Astrocyte (in vitro differentiated cells and primary cell): ENCODE data around the gene RAPSN. TPM values are rescaled to one million over a fixed set of nuclear protein-coding genes. Genes with fewer than 3 reads are reported as not detected.

Experiments
- DNase-seq: peaks from one replicate; pipeline ENCODE4 v3.0.0-alpha.2; 2010; ENCODE audit warnings: low read depth
- FAIRE-seq: peaks from 2 replicates; lab custom pipeline; 2011; peaks lifted over from hg19 to GRCh38; lab: Jason Lieb, UNC
- H2AFZ ChIP-seq: 2 replicates; pipeline ENCODE4 v1.6.0; 2012; ENCODE audit warnings: low read depth, low read length, inconsistent platforms
- H3K27ac ChIP-seq: 2 replicates; pipeline ENCODE4 v1.5.1; 2011; ENCODE audit warnings: low read depth, low read length, inconsistent platforms
- H3K27me3 ChIP-seq: 2 replicates; pipeline ENCODE4 v1.6.0; 2011; ENCODE audit warnings: low read length, inconsistent platforms; ENCODE audit not compliant: insufficient read depth
- H3K36me3 ChIP-seq: 2 replicates; pipeline ENCODE4 v1.5.1; 2011; ENCODE audit warnings: low read length, inconsistent platforms; ENCODE audit not compliant: insufficient read depth
- H3K4me1 ChIP-seq: 2 replicates; pipeline ENCODE4 v1.5.1; 2011; ENCODE audit warnings: low read length, inconsistent platforms; ENCODE audit not compliant: insufficient read depth
- H3K4me2 ChIP-seq: 2 replicates; pipeline ENCODE4 v1.6.0; 2012; ENCODE audit warnings: low read length, inconsistent platforms
- H3K4me3 ChIP-seq: 2 replicates; pipeline ENCODE4 v1.5.1; 2011; ENCODE audit warnings: low read depth, mild to moderate bottlenecking, low read length, inconsistent platforms; ENCODE audit not compliant: insufficient read depth
- H3K79me2 ChIP-seq: 2 replicates; pipeline ENCODE4 v1.6.0; 2012; ENCODE audit warnings: mild to moderate bottlenecking, low read length, inconsistent platforms; ENCODE audit not compliant: insufficient read depth
- H3K9ac ChIP-seq: 2 replicates; pipeline ENCODE4 v1.6.0; 2012; ENCODE audit warnings: mild to moderate bottlenecking, low read length, inconsistent platforms
- H3K9me3 ChIP-seq: 2 replicates; pipeline ENCODE4 v1.5.1; 2012; ENCODE audit warnings: low read depth, mild to moderate bottlenecking, low read length, inconsistent platforms; ENCODE audit not compliant: insufficient read depth
- H4K20me1 ChIP-seq: 2 replicates; pipeline ENCODE4 v1.6.0; 2012; ENCODE audit warnings: low read length, inconsistent platforms; ENCODE audit not compliant: insufficient read depth
- H3K27ac Mint-ChIP-seq: one replicate; pipeline ENCODE4 v1.8.0; 2021; ENCODE audit warnings: mild to moderate bottlenecking, mixed read lengths; ENCODE audit not compliant: unreplicated experiment
- H3K27me3 Mint-ChIP-seq: one replicate; pipeline ENCODE4 v1.8.0; 2021; ENCODE audit warnings: low read depth, mixed read lengths; ENCODE audit not compliant: unreplicated experiment
- H3K36me3 Mint-ChIP-seq: one replicate; pipeline ENCODE4 v1.8.0; 2021; ENCODE audit warnings: low read depth, mixed read lengths; ENCODE audit not compliant: unreplicated experiment
- H3K4me1 Mint-ChIP-seq: one replicate; pipeline ENCODE4 v1.8.0; 2021; ENCODE audit warnings: low read depth, mixed read lengths; ENCODE audit not compliant: unreplicated experiment
- H3K4me3 Mint-ChIP-seq: one replicate; pipeline ENCODE4 v1.8.0; 2021; ENCODE audit warnings: mild to moderate bottlenecking, moderate library complexity, mixed read lengths; ENCODE audit not compliant: unreplicated experiment
- H3K9me3 Mint-ChIP-seq: one replicate; pipeline ENCODE4 v1.8.0; 2021; ENCODE audit warnings: mild to moderate bottlenecking, mixed read lengths; ENCODE audit not compliant: unreplicated experiment
- EZH2 ChIP-seq: IDR thresholded peaks from 2 replicates; pipeline ENCODE4 v1.6.1; 2012; ENCODE audit warnings: mild to moderate bottlenecking, low read length, inconsistent platforms; ENCODE audit not compliant: insufficient read depth
- total RNA-seq: library from RNA; stranded (reverse); gene quantifications from 2 replicates; pipeline ENCODE4 v1.2.1, GENCODE V29; 2021
- TF ChIP-seq, protein P1 (sequence below): IDR thresholded peaks from 2 replicates; pipeline ENCODE4 v1.5.1; 2011; ENCODE audit warnings: low read depth, mild to moderate bottlenecking, inconsistent platforms, low read length, moderate library complexity; ENCODE audit not compliant: insufficient read depth

The RAPSN gene
- total RNA-seq, 1 donor from 2014 or later, result 0.86 TPM

- Mint-ChIP-seq H3K27me3 (no peaks in the 10 kb centered on the region), H3K27ac (peak within 1 kb of the TSS; percentile 96), H3K36me3 (no peaks in the 10 kb centered on the region), H3K4me3 (peak within 1 kb of the TSS; percentile 92), H3K9me3 (no peaks in the 10 kb centered on the region), H3K4me1 (peaks cover 12% of the 10 kb centered on the region)
- TF ChIP-seq EZH2, result no peak
- TF ChIP-seq, protein P1, sequence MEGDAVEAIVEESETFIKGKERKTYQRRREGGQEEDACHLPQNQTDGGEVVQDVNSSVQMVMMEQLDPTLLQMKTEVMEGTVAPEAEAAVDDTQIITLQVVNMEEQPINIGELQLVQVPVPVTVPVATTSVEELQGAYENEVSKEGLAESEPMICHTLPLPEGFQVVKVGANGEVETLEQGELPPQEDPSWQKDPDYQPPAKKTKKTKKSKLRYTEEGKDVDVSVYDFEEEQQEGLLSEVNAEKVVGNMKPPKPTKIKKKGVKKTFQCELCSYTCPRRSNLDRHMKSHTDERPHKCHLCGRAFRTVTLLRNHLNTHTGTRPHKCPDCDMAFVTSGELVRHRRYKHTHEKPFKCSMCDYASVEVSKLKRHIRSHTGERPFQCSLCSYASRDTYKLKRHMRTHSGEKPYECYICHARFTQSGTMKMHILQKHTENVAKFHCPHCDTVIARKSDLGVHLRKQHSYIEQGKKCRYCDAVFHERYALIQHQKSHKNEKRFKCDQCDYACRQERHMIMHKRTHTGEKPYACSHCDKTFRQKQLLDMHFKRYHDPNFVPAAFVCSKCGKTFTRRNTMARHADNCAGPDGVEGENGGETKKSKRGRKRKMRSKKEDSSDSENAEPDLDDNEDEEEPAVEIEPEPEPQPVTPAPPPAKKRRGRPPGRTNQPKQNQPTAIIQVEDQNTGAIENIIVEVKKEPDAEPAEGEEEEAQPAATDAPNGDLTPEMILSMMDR, result peak; percentile 39
- peak; percentile 91 for DNase-seq
- Histone ChIP-seq H3K4me1 (peaks cover 27% of the 10 kb centered on the region), H3K27ac (peak within 1 kb of the TSS; percentile 96), H3K9ac (peak within 1 kb of the TSS; percentile 100), H2AFZ (peak within 1 kb of the TSS; percentile 76), H3K27me3 (no peaks in the 10 kb centered on the region), H3K9me3 (no peaks in the 10 kb centered on the region), H3K4me3 (peak within 1 kb of the TSS; percentile 93), H4K20me1 (peaks cover 28% of the 10 kb centered on the region), H3K36me3 (peaks cover 9% of the 10 kb centered on the region), H3K79me2 (peaks cover 43% of the 10 kb centered on the region), H3K4me2 (peak within 1 kb of the TSS; percentile 100)
- no peak for FAIRE-seq
Observed at GRCh38 chr11:47407746-47408590, 41.0 kb downstream of the RAPSN start, which contains the start of gene SLC39A13. Gene SLC39A13 (plus strand): TSS chr11:47408590. CDS start chr11:47410095, 1,505 bp downstream.

GRCh38 chr11:47406896-47407745 lies 41.8 kb downstream of the RAPSN start:
- FAIRE-seq, result no peak
- H3K36me3 Mint-ChIP-seq, result no peaks in the 10 kb centered on the region
- TF ChIP-seq, protein P1, result no peak
- no peak for TF ChIP-seq EZH2
- H3K4me2 ChIP-seq, result peak overlapping the region; percentile 90
- H3K4me1 Mint-ChIP-seq, result peaks cover 12% of the 10 kb centered on the region
- H3K79me2 ChIP-seq, result peaks cover 38% of the 10 kb centered on the region
- peaks cover 27% of the 10 kb centered on the region for H3K4me1 ChIP-seq
- no peaks in the 10 kb centered on the region for H3K9me3 ChIP-seq
- H3K27ac Mint-ChIP-seq, result peak overlapping the region; percentile 96
- H3K27ac ChIP-seq, result peak overlapping the region; percentile 86
- H3K27me3 ChIP-seq, result no peaks in the 10 kb centered on the region
- no peak for DNase-seq
- peak overlapping the region; percentile 87 for H3K9ac ChIP-seq
- peaks cover 7% of the 10 kb centered on the region for H3K36me3 ChIP-seq
- H3K27me3 Mint-ChIP-seq, result no peaks in the 10 kb centered on the region
- peak overlapping the region; percentile 76 for H2AFZ ChIP-seq
- H4K20me1 ChIP-seq, result peaks cover 24% of the 10 kb centered on the region
- H3K4me3 ChIP-seq, result peak overlapping the region; percentile 68
- H3K4me3 Mint-ChIP-seq, result peak overlapping the region; percentile 90
- no peaks in the 10 kb centered on the region for H3K9me3 Mint-ChIP-seq
